PC-3 (cell line): Measurements from ENCODE around the gene UBTF.

ENCODE experiments used
- EZH2 ChIP-seq: fragments of 300-600 bp; sonication (generic); IDR thresholded peaks from one replicate; pipeline ENCODE4 v1.6.1; 2017; ENCODE audit warnings: antibody characterized with exemption, mild to moderate bottlenecking, low read length; ENCODE audit not compliant: unreplicated experiment
- EZH2phosphoT487 ChIP-seq: fragments of 300-600 bp; sonication (generic); IDR thresholded peaks from 2 replicates; pipeline ENCODE4 v1.6.1; 2018; ENCODE audit warnings: mild to moderate bottlenecking, antibody characterized with exemption, low read length, borderline replicate concordance
- TF ChIP-seq, protein P1 (sequence below): fragments of 300-600 bp; sonication (generic); conservative IDR thresholded peaks from 2 replicates; pipeline ENCODE4 v1.5.1; 2017; ENCODE audit warnings: antibody characterized with exemption, low read depth, mild to moderate bottlenecking, low read length

DNA sequence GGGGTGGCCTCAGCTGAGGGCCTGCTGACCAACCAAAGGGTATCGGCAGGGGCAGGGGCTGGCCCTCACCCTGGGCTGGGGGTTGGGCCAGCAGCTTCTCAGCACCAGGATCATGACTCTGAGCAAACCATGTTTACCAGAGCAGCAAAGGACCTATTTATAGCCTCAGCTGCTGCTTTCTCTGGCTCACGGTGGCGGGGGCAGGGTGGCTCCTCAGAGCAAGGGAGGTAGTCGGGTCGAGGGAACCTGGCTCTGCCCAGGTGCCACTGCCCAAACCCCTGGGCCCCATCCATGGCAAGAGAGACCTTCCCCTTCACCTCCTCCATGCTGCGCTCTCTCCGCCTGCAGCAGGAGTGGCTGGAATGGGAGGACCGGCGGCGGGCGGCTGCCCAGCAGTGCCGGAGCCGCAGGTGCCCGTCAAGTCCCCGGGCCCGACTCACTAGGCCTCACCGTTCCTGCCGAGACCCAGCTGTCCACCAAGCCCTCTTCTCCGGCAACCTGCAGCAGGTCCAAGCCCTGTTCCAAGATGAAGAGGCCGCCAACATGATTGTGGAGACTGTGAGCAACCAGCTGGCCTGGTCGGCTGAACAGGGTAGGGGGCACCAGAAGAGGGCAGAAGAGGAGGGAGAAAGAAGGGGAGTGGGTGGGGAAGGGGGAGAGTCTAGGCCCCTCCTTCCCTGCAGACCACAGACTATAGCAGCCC lies 48.8 kb downstream of the UBTF start, which contains the start of gene ASB16:
- TF ChIP-seq, protein P1, sequence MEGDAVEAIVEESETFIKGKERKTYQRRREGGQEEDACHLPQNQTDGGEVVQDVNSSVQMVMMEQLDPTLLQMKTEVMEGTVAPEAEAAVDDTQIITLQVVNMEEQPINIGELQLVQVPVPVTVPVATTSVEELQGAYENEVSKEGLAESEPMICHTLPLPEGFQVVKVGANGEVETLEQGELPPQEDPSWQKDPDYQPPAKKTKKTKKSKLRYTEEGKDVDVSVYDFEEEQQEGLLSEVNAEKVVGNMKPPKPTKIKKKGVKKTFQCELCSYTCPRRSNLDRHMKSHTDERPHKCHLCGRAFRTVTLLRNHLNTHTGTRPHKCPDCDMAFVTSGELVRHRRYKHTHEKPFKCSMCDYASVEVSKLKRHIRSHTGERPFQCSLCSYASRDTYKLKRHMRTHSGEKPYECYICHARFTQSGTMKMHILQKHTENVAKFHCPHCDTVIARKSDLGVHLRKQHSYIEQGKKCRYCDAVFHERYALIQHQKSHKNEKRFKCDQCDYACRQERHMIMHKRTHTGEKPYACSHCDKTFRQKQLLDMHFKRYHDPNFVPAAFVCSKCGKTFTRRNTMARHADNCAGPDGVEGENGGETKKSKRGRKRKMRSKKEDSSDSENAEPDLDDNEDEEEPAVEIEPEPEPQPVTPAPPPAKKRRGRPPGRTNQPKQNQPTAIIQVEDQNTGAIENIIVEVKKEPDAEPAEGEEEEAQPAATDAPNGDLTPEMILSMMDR: no peak
- no peak for TF ChIP-seq EZH2phosphoT487
- TF ChIP-seq EZH2: no peak
